Stimulated activated CD4-positive, alpha-beta T cell treated with anti-CD3 and anti-CD28 coated beads, TNF-alpha, amount 100 ng/mL, for 4 hours (primary cell): ENCODE measurements around the gene RMDN2.

ENCODE experiments used
- DNase-seq, 3 experiments: peaks; one replicate each; pipeline ENCODE4 v3.0.0-alpha.2; 2020; ENCODE audit warnings: low read depth in 3 of 3

The RMDN2 gene

DNA sequence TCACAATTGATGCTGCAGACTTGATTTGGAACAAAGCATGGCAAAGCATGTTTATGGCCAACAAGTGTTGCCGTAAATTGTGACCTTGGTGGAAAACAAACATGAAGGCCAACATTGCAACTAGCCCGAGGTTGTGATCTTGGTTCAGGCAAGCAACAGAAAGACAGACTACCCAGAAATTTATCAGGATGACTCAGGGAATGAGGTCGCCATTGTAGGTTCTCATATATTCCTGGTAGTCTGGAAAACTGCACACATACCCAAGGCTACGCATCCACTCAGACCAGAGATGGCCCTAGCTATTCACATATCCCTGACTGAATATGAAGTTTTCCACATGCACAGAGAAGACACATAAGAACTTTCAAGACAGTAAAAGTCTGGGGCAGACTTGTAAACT is 120.7 kb downstream of the RMDN2 start:
- no peak for DNase-seq

DNA sequence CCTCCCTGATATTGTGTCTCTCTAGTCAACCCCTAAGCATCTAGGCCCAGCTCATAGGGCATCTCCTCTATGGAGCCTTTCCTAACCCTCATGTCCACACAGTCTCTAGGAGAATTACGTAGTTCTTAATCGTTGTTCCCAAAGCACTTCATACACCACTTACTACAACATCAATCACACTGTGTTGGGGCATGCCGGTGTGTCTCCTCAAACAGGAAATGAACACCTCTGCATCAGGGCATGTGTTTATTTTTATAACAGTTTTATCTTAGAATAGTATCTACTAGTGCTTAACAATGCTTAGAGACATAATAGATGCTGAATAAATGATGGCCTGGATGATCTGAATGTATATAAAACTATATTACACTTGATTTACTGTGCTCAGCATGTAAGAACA is 131.1 kb downstream of the RMDN2 start:
- no peak for DNase-seq

DNA sequence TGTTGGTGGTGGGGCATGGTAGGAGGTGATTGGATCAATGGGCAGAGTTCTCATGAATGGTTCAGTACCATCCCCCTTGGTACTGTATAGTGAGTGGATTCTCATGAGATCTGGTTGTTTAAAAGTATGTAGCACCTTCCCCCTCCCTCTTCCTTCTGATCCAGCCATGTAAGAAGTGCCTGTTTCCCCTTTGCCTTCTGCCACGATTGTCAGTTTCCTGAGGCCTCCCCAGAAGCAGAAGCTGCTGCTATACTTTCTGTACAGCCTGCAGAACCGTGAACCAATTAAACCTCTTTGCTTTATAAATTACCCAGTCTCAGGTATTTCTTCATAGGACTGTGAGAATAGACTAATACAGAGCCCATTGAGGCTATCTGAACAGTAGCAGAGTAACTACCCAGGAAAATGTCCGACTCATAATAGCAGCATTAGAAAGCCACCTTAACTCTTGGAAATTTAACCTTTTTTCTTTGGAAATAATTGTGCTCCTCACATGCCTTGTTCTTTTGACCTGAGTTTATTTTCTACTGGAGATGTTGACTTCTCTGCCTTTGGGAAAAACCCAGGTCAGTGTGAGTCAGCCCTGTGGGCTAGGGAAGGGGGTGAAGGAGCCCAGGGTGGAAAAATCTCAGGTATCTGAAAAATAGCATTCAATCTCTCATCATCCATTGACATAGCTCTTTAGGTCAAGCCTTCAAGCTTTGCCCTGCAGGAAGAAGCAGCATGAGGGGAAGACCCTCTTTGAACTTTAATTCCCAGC is 132.7 kb downstream of the RMDN2 start:
- DNase-seq: no peak

DNA sequence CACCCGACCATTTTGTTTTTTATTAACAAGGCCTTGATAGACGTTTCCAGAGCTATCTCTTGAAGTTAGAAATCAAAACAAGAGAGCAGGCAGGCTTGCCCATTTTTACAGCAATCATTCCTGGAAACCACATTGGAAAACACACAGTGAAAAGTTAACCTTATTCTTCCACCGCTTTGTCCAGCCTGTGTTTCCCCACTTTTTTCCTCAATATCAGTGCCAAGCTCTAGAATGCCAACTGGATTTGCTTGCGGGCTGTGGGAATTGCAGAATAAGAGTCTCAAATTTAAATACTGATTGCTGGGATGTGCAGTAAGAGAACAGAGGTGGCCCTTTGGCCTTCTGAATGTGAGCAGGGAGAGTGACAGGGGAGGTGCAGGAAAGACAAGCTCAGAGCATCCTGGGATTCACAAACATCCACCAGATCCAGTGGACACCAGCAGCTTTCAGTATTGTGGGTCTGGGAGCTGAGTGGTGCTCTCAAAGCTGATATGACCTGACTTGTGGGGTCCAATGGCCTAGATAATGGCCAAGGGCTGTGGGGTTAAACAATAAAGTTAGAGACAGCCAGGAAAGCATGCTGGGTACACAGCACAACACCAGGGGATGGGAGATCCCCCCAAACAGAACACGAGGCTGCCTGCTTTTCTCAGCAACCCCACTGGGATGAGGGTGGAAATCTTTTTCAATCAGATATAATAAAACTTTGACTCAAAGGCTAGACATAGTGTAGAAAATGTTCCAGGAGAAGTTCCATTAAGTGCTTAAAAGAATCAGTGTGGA is 135.3 kb downstream of the RMDN2 start:
- DNase-seq: no peak

DNA sequence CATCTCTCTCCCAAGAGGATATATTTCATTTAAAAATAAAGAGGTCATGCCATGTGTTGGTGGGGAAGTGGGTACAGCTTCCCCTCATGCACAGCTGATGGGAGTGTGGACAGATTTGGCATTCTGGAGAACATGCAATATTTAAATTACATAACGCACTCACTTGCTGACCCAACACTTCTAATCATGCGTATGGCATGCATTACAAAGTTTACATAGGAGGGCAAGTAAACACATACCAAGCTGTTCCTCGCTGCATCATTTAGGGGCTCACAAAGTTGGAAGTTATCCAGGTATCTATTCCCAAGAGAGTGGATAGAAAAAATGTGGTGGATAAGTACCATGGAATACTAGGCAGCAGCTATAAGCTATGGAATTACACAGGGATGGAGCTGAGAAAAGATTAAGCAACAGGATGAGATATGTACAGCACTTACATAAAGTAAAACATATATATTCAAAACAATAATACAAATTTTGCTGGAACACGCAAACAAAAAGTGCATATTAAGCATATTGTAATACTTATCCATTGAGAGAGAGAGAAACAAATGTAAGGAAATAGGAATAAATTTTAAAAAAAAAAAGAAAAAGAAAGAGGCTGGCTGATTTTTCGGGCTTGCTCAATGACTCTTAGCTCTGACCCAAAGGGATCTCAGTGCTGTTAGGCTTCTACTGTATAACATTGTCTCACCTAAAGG is 139.9 kb downstream of the RMDN2 start:
- no peak for DNase-seq

DNA sequence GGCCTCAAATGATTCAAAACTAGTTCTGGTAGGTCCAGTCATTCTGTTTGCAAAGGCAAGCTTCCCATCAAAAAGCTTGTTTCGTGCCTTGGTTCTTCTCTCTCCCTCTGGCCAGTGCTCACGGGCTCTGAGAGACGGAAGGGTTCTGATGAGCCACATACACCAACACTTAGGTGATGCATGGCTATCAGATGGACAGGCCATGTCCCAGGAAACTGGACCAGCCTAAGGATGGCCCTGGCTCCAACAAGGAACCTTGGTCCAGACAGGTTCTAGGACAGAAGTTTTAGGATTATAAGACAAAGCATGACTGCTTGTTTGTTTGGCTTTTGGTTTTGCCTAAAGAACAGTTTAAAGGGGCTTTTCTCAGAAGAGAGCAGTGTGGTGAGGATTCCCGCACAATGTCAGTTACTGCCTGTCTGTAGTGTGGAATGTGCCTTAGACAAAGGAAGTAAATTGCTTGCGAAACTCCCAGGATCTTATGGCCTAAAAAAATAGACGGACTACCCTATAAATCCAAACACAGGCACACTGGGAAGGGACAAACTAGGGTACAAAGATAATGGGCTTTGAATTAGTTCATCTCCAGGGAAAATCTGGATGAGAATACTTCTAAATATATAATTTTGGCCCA is 140.5 kb downstream of the RMDN2 start:
- DNase-seq: no peak

DNA sequence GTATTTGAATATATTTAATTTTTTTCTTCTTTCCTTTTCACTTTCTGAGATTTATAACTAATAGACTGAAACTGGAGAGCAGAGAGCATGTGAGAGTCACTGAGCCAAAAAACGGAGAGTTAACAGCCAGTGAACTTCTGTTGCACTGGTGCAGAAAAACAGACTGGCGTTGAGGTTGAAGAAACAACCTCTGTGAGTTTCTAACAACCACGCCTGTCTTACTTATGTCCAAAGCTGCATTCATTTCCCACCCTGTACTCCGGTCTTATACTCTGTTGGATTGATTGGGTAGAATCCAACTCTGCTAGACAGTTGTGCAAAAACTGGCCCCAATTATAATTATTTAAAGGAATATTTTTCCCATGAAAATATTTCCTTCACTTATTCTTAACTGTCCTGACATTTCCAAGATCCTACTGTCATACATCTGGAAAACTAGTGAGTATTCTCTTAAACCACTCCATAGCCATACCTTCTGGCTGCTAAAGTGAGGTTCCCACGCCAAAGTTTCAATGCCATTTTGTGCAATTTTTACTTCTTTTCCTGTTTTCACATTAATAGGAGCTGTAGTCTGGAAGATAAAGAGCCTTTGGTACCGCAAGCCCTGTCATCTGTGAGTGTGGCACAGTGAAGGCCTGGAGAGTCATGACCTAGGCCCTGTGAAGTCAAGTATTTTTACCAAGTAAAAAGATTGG is 141.5 kb downstream of the RMDN2 start:
- DNase-seq: no peak
